Measurements from ENCODE around the gene CRYGC.

CRYGC gene

GRCh38 chr2:208130712-208131110 lies 1.1 kb upstream of the CRYGC start:
- TF ChIP-seq TEAD4 (IDR thresholded peaks at IDR 0.05) (no peak), YY1 (IDR thresholded peaks at IDR 0.05; ENCODE audit: low read depth) (no peak), ZBTB7A (IDR thresholded peaks at IDR 0.05; ENCODE audit: low read depth) (no peak), TAF1 (IDR thresholded peaks at IDR 0.05; ENCODE audit: low read depth) (no peak), REST (IDR thresholded peaks at IDR 0.05; ENCODE audit: low read depth) (no peak), CREB1 (IDR thresholded peaks at IDR 0.05; ENCODE audit: low read depth) (no peak), FOXM1 (IDR thresholded peaks at IDR 0.05; ENCODE audit: borderline replicate concordance, low read depth) (no peak), EP300 (IDR thresholded peaks at IDR 0.05; ENCODE audit: borderline replicate concordance) (no peak), CEBPB (IDR thresholded peaks at IDR 0.05) (no peak), TCF12 (IDR thresholded peaks at IDR 0.05; ENCODE audit: low read depth) (no peak), USF1 (IDR thresholded peaks at IDR 0.05) (no peak), MAX (IDR thresholded peaks at IDR 0.05) (no peak), NFIC (IDR thresholded peaks at IDR 0.05) (no peak), EGR1 (IDR thresholded peaks at IDR 0.05) (no peak), RAD21 (IDR thresholded peaks at IDR 0.05; ENCODE audit: low read depth) (no peak)

GRCh38 chr2:208128136-208128535 lies 1.5 kb downstream of the CRYGC start:
- TF ChIP-seq TEAD4 (IDR thresholded peaks at IDR 0.05) (no peak), REST (IDR thresholded peaks at IDR 0.05; ENCODE audit: low read depth) (no peak), NFIC (IDR thresholded peaks at IDR 0.05) (no peak), USF1 (IDR thresholded peaks at IDR 0.05) (no peak), EP300 (IDR thresholded peaks at IDR 0.05; ENCODE audit: borderline replicate concordance) (no peak), MAX (IDR thresholded peaks at IDR 0.05) (no peak), ZBTB7A (IDR thresholded peaks at IDR 0.05; ENCODE audit: low read depth) (no peak), YY1 (IDR thresholded peaks at IDR 0.05; ENCODE audit: low read depth) (no peak), EGR1 (IDR thresholded peaks at IDR 0.05) (no peak), CEBPB (IDR thresholded peaks at IDR 0.05) (no peak), CREB1 (IDR thresholded peaks at IDR 0.05; ENCODE audit: low read depth) (no peak)

- TF ChIP-seq TEAD4 (IDR thresholded peaks at IDR 0.05) (no peak), CEBPB (IDR thresholded peaks at IDR 0.05) (no peak), TCF12 (IDR thresholded peaks at IDR 0.05; ENCODE audit: low read depth) (no peak), EP300 (IDR thresholded peaks at IDR 0.05; ENCODE audit: borderline replicate concordance) (no peak), TAF1 (IDR thresholded peaks at IDR 0.05; ENCODE audit: low read depth) (no peak), REST (IDR thresholded peaks at IDR 0.05; ENCODE audit: low read depth) (no peak), USF1 (IDR thresholded peaks at IDR 0.05) (no peak), ZBTB7A (IDR thresholded peaks at IDR 0.05; ENCODE audit: low read depth) (no peak), RAD21 (IDR thresholded peaks at IDR 0.05; ENCODE audit: low read depth) (no peak), NFIC (IDR thresholded peaks at IDR 0.05) (no peak), CREB1 (IDR thresholded peaks at IDR 0.05; ENCODE audit: low read depth) (no peak), FOXM1 (IDR thresholded peaks at IDR 0.05; ENCODE audit: borderline replicate concordance, low read depth) (no peak)
Observed at GRCh38 chr2:208127090-208127489, 2.5 kb downstream of the CRYGC start.

GRCh38 chr2:208125251-208125650 lies 4.4 kb downstream of the CRYGC start:
- TF ChIP-seq CEBPB (IDR thresholded peaks at IDR 0.05) (no peak), MAX (IDR thresholded peaks at IDR 0.05) (no peak), EP300 (IDR thresholded peaks at IDR 0.05; ENCODE audit: borderline replicate concordance) (no peak), REST (IDR thresholded peaks at IDR 0.05; ENCODE audit: low read depth) (no peak), TEAD4 (IDR thresholded peaks at IDR 0.05) (no peak), EGR1 (IDR thresholded peaks at IDR 0.05) (no peak), NFIC (IDR thresholded peaks at IDR 0.05) (no peak), FOXM1 (IDR thresholded peaks at IDR 0.05; ENCODE audit: borderline replicate concordance, low read depth) (no peak), TAF1 (IDR thresholded peaks at IDR 0.05; ENCODE audit: low read depth) (no peak), RAD21 (IDR thresholded peaks at IDR 0.05; ENCODE audit: low read depth) (no peak), USF1 (IDR thresholded peaks at IDR 0.05) (no peak)
